HCT116 (cell line): Measurements from ENCODE around the gene ZFYVE16. TPM values are rescaled to one million over a fixed set of nuclear protein-coding genes. Genes with fewer than 3 reads are reported as not detected.
A peak's percentile ranks its signal among the peaks of the same experiment; 100 is the strongest.

Experiments
- ATAC-seq: fragments of 200-7000 bp; cut with Tn5 transposase; 2 replicates; pipeline ENCODE4 v1.9.1; 2020; ENCODE audit warnings: mild to moderate bottlenecking, moderate library complexity
- BruUV-seq: library from RNA; stranded (reverse); fragments of 400-500 nt; replicated peaks from 2 replicates; lab custom pipeline; 2021; lab: Mats Ljungman, UMichigan
- CTCF ChIA-PET: fragments of 300-600 bp; sonication (Branson Sonifier 250); formaldehyde crosslinking; loops from one replicate; lab custom pipeline; 2021; ENCODE audit warnings: antibody characterized with exemption; lab: Charles Lee
- POLR2A ChIA-PET: fragments of 300-600, 350-600 bp; sonication (Branson Sonifier 250); formaldehyde crosslinking; loops from one replicate; lab custom pipeline; 2021; ENCODE audit warnings: antibody characterized with exemption; lab: Charles Lee
- RAD21 ChIA-PET, 2 experiments: fragments of 300-600 bp; sonication (Branson Sonifier 250); formaldehyde crosslinking; loops; one replicate each; lab custom pipeline; 2023; ENCODE audit warnings: low total read pairs in 2 of 2; ENCODE audit not compliant: uncharacterized antibody in 2 of 2, unreplicated experiment in 2 of 2, low non-redundant PET in 1 of 2; lab: Charles Lee
- DNase-seq: peaks from one replicate; pipeline ENCODE4 v3.0.0-alpha.2; 2010; ENCODE audit warnings: low read depth, low spot score
- H2AFZ ChIP-seq: fragments of 200-600 bp; shearing (Covaris generic), sonication (generic); 2 replicates; pipeline ENCODE4 v1.6.1; 2017; ENCODE audit warnings: low read depth, mixed run types, mixed read lengths, antibody characterized with exemption, low read length; ENCODE audit not compliant: poor library complexity, severe bottlenecking
- H3K27ac ChIP-seq: 2 replicates; pipeline ENCODE4 v1.5.1; 2012; ENCODE audit warnings: low read depth, low read length
- H3K27me3 ChIP-seq: fragments of 200-600 bp; sonication (generic); 2 replicates; pipeline ENCODE4 v1.6.1; 2016; ENCODE audit warnings: mixed run types, low read length, mixed read lengths; ENCODE audit not compliant: insufficient read depth
- H3K36me3 ChIP-seq, 2 experiments: fragments of 200-500 bp in 1 of 2; fragments of 200-600 bp in 1 of 2; sonication (Bioruptor generic) in 1 of 2; sonication (generic) in 1 of 2; 2 replicates each; pipeline versions ENCODE4 v1.5.1 to v1.6.1; 2014 to 2016; ENCODE audit warnings: low read length in 2 of 2, inconsistent platforms in 1 of 2, mixed read lengths in 1 of 2, mixed run types in 1 of 2; ENCODE audit not compliant: insufficient read depth in 2 of 2, control insufficient read depth in 1 of 2
- H3K4me1 ChIP-seq, 2 experiments: fragments of 200-600 bp in 1 of 2; sonication (generic) in 1 of 2; 2 replicates each; pipeline versions ENCODE4 v1.5.1 to v1.6.1; 2012 to 2017; ENCODE audit warnings: low read length in 2 of 2, inconsistent platforms in 1 of 2, mild to moderate bottlenecking in 1 of 2, mixed read lengths in 1 of 2, mixed run types in 1 of 2, moderate library complexity in 1 of 2; ENCODE audit not compliant: insufficient read depth in 2 of 2, control insufficient read depth in 1 of 2
- H3K4me2 ChIP-seq: fragments of 200-600 bp; sonication (generic); 2 replicates; pipeline ENCODE4 v1.6.1; 2017; ENCODE audit warnings: mixed run types, low read length, mixed read lengths
- H3K4me3 ChIP-seq, 2 experiments: fragments of 200-600 bp in 1 of 2; sonication (generic) in 1 of 2; replicated peaks in 1 of 2; 2 replicates each; pipeline ENCODE4 v1.5.1; 2011 to 2016; ENCODE audit warnings: low read length in 2 of 2, control low read depth in 1 of 2, low read depth in 1 of 2, mild to moderate bottlenecking in 1 of 2, mixed read lengths in 1 of 2, mixed run types in 1 of 2
- H3K79me2 ChIP-seq: fragments of 200-600 bp; sonication (generic); 2 replicates; pipeline ENCODE4 v1.6.1; 2017; ENCODE audit warnings: mild to moderate bottlenecking, mixed run types, low read length, moderate library complexity, mixed read lengths; ENCODE audit not compliant: insufficient read depth
- H3K9ac ChIP-seq: fragments of 200-600 bp; sonication (generic); 2 replicates; pipeline ENCODE4 v1.6.1; 2016; ENCODE audit warnings: low read length, mixed read lengths
- H3K9me2 ChIP-seq: fragments of 200-600 bp; sonication (generic), shearing (Covaris generic); 2 replicates; pipeline ENCODE4 v1.6.1; 2017; ENCODE audit warnings: mixed run types, mild to moderate bottlenecking, moderate library complexity; ENCODE audit not compliant: insufficient read depth
- H3K9me3 ChIP-seq, 2 experiments: fragments of 200-500 bp in 1 of 2; fragments of 200-600 bp in 1 of 2; sonication (Bioruptor generic) in 1 of 2; sonication (generic) in 1 of 2; 2 replicates each; pipeline ENCODE4 v1.6.1; 2014 to 2017; ENCODE audit warnings: low read length in 2 of 2, mixed read lengths in 2 of 2, inconsistent platforms in 1 of 2, low read depth in 1 of 2, mild to moderate bottlenecking in 1 of 2, mixed run types in 1 of 2, moderate library complexity in 1 of 2; ENCODE audit not compliant: control insufficient read depth in 1 of 2, insufficient read depth in 1 of 2
- H4K20me1 ChIP-seq: fragments of 200-600 bp; sonication (generic), shearing (Covaris generic); 2 replicates; pipeline ENCODE4 v1.6.1; 2017; ENCODE audit warnings: mixed run types, mild to moderate bottlenecking, moderate library complexity; ENCODE audit not compliant: insufficient read depth
- CEBPB ChIP-seq: IDR thresholded peaks from 2 replicates; pipeline ENCODE4 v1.6.1; 2012; ENCODE audit warnings: low read depth
- FOSL1 ChIP-seq: IDR thresholded peaks from 2 replicates; pipeline ENCODE4 v1.6.1; 2012; ENCODE audit warnings: low read depth
- JUND ChIP-seq: IDR thresholded peaks from 2 replicates; pipeline ENCODE4 v1.6.1; 2012
- RAD21 ChIP-seq: IDR thresholded peaks from 2 replicates; pipeline ENCODE4 v1.6.1; 2012; ENCODE audit warnings: low read depth, mild to moderate bottlenecking
- SIN3A ChIP-seq: IDR thresholded peaks from 2 replicates; pipeline ENCODE4 v1.6.1; 2012; ENCODE audit warnings: low read depth
- SRF ChIP-seq: IDR thresholded peaks from 2 replicates; pipeline ENCODE4 v1.6.1; 2012; ENCODE audit warnings: low read depth
- TCF7L2 ChIP-seq: IDR thresholded peaks from 2 replicates; pipeline ENCODE4 v1.7.0; 2011; ENCODE audit warnings: borderline replicate concordance, inconsistent platforms; ENCODE audit not compliant: insufficient read depth, insufficient read length; ENCODE audit errors: extremely low read depth
- YY1 ChIP-seq: IDR thresholded peaks from 2 replicates; pipeline ENCODE4 v1.6.1; 2011; ENCODE audit warnings: low read length, low read depth, moderate library complexity, mild to moderate bottlenecking; ENCODE audit not compliant: insufficient replicate concordance; ENCODE audit errors: extremely low read depth
- ZNF274 ChIP-seq: fragments of 200-500 bp; sonication (Bioruptor generic); IDR thresholded peaks from 2 replicates; pipeline ENCODE4 v1.6.1; 2014; ENCODE audit warnings: mild to moderate bottlenecking, low read depth, low read length, inconsistent platforms
- intact Hi-C: fragments of 100-400 bp; cut with micrococcal nuclease; formaldehyde crosslinking; loops from 2 replicates; pipeline ENCODE4 v1.10.0; 2022
- total RNA-seq: library from RNA; stranded (reverse); gene quantifications from one replicate; pipeline ENCODE4 v1.2.1, GENCODE V29; 2021; ENCODE audit not compliant: unreplicated experiment
- TF ChIP-seq, protein P1 (sequence below), 3 experiments: fragments of 200-600 bp in 1 of 3; sonication (generic) in 1 of 3; IDR thresholded peaks in 2 of 3; conservative IDR thresholded peaks in 1 of 3; 2 replicates each; pipeline ENCODE4 v1.5.1; 2012 to 2017; ENCODE audit warnings: low read depth in 2 of 3, low read length in 2 of 3, antibody characterized with exemption in 1 of 3, borderline replicate concordance in 1 of 3, control low read depth in 1 of 3, mild to moderate bottlenecking in 1 of 3, mixed read lengths in 1 of 3, mixed run types in 1 of 3, moderate library complexity in 1 of 3; ENCODE audit not compliant: insufficient read depth in 1 of 3
- TF ChIP-seq, protein P2 (sequence below): IDR thresholded peaks from 2 replicates; pipeline ENCODE4 v1.6.1; 2012

ZFYVE16 gene
- total RNA-seq, 1 experiment from 2014 or later = 24.2 TPM

DNA sequence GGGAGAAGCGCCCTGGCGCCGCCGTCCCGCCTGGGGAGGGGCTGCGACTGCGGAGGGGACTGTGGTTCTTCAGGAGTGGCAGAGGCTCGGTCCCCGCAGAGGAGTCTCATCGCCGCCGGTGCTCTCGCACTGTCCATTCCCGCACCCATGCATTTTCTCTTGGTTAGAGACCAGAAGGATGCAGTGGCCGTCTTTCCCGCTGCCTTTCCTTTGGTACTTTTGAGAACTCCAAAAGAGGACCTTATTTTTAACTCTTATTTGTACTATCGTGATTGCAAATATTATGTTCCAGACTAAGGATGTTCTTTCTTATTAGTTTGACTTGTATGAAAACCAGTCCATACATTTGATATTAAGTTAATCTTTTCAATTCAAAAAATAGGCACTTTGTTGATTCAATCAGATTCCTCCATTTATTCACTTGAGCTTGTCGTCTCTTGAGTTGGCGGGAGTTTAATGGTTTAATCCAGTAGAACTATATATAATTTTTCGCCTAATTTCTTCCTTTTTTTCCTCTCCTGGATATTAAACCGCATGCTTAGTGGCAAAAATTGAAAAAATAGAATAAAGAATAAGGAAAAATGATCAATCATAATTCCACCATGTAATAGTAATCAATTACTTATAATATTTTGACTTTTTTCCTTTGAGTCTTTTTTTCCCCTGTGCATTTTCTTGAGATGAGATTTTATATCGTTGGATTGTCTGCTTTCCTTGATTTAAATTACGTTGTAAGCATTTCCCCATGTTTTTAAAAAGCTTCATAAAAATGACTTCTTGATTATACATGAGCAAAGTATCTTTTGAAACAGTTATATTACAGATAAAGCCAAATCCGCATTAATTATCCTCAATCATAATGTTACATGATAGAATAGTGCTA, 861 bp downstream of the ZFYVE16 start (continued):
- TF ChIP-seq, protein P1, sequence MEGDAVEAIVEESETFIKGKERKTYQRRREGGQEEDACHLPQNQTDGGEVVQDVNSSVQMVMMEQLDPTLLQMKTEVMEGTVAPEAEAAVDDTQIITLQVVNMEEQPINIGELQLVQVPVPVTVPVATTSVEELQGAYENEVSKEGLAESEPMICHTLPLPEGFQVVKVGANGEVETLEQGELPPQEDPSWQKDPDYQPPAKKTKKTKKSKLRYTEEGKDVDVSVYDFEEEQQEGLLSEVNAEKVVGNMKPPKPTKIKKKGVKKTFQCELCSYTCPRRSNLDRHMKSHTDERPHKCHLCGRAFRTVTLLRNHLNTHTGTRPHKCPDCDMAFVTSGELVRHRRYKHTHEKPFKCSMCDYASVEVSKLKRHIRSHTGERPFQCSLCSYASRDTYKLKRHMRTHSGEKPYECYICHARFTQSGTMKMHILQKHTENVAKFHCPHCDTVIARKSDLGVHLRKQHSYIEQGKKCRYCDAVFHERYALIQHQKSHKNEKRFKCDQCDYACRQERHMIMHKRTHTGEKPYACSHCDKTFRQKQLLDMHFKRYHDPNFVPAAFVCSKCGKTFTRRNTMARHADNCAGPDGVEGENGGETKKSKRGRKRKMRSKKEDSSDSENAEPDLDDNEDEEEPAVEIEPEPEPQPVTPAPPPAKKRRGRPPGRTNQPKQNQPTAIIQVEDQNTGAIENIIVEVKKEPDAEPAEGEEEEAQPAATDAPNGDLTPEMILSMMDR (IDR thresholded peaks at IDR 0.05 in 2 of 3, conservative IDR thresholded peaks at IDR 0.05 in 1 of 3; ENCODE audit: borderline replicate concordance in 1 of 3, insufficient read depth in 1 of 3, low read depth in 2 of 3, low read length in 2 of 3) = 0 out of 6 replicates have a peak, but pooled peaks of 1 of the 3 experiments have one; percentile 28

DNA sequence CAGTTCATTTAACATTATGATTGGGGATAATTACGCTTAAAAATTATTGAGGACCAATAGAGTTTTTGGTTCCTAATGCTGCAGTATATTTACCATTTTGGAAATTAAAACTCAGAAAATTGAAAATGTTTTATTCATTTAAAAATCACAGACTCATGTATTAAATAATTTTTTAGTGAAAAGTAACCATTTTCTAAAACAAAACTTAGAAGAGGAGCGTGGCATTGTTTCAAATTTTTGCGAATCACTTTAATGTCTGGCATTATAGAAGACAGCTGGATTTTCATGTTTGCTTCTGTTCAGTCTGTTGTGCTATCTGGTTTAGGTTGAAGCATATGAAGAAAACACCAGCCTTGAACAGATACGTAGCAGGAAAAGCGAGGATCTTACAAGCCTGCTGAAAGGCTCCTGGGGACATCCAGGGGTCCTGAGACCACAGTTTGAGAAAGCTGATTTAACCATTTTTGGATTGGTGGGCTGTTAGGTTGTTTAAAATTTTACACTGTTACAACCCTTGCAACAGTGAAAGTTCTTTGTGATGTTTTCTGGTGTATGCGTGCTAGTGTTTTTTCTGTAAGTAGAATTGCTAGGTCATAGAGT, 1.6 kb downstream of the ZFYVE16 start:
- RAD21 ChIA-PET = no interaction called here
- ATAC-seq = no peak
- no peak overlapping the region for H2AFZ ChIP-seq
- no peak for DNase-seq
- no peaks in the 10 kb centered on the region for H3K9me3 ChIP-seq
- peaks cover 4% of the 10 kb centered on the region; the same call in 1 of the 2 replicates for H4K20me1 ChIP-seq
- TF ChIP-seq SRF (no peak), ZNF274 (no peak), JUND (no peak), CEBPB (no peak), SIN3A (no peak), TCF7L2 (no peak), RAD21 (no peak), YY1 (no peak), FOSL1 (no peak)
- TF ChIP-seq, protein P2, sequence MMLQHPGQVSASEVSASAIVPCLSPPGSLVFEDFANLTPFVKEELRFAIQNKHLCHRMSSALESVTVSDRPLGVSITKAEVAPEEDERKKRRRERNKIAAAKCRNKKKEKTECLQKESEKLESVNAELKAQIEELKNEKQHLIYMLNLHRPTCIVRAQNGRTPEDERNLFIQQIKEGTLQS = no peak
- no peaks in the 10 kb centered on the region for H3K36me3 ChIP-seq
- intact Hi-C loops = no loop called here
- H3K4me2 ChIP-seq = peak overlapping the region; percentile 81
- peaks cover 6 to 15% of the 10 kb centered on the region in 2 experiments for H3K4me1 ChIP-seq
- H3K79me2 ChIP-seq = peaks cover 54% of the 10 kb centered on the region
- POLR2A ChIA-PET = no interaction called here
- H3K27me3 ChIP-seq = no peaks in the 10 kb centered on the region
- peak overlapping the region; percentile 85 for H3K9ac ChIP-seq
- CTCF ChIA-PET = no interaction called here
- BruUV-seq = no TSS peak
- H3K9me2 ChIP-seq = no peaks in the 10 kb centered on the region; the same call in 1 of the 2 replicates
- no peak overlapping the region for H3K27ac ChIP-seq
- H3K4me3 ChIP-seq = peak overlapping the region in 1 of 2 experiments; percentile 77; a peak in 3 of 4 replicates
